NCI-H2196 (cell line): Measurements from ENCODE around the gene HELZ2.
A peak's percentile ranks its signal among the peaks of the same experiment; 100 is the strongest.
"Not testable (repeated sequence)": the region's sequence is repeated elsewhere in the genome, so short reads cannot be mapped to it uniquely, and the experiment has no call there.

Experiments
- DNase-seq: peaks from one replicate; lab custom pipeline; 2025; ENCODE audit not compliant: unreplicated experiment; lab: John Stamatoyannopoulos, UW

HELZ2 gene

DNA sequence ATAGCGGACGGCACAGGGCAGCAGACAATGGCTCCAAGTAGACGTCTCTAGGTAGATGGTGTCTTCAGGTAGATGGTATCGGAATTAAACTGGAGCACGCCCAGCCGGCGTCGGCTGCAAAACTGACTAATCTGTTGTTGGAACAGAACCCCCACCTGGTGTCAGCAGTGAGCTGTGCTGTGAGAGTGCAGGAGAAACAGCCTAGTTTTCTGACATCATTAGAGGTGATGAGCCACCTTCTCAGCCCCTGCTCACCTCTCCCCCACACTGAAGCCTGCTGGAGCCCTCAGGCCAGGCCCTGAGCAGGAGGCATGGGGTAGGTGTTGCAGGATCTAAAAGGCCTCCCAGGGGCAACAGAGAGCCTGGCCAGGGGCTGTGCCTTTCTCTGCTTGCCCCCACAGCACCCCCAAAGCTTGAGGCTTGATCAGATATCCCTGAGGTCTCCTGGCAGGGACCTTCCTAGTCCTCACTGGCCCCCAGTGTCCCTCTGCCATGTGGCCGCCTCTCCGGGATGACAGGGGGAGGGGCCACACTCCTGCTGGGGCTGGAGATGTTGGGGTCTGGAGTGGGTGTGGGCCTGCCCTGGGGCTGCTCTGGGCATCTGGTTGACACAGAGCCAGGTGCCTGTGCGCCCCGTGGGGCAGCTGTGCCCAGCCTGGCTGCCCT lies 6.9 kb upstream of the HELZ2 start:
- peak; percentile 59 for DNase-seq

DNA sequence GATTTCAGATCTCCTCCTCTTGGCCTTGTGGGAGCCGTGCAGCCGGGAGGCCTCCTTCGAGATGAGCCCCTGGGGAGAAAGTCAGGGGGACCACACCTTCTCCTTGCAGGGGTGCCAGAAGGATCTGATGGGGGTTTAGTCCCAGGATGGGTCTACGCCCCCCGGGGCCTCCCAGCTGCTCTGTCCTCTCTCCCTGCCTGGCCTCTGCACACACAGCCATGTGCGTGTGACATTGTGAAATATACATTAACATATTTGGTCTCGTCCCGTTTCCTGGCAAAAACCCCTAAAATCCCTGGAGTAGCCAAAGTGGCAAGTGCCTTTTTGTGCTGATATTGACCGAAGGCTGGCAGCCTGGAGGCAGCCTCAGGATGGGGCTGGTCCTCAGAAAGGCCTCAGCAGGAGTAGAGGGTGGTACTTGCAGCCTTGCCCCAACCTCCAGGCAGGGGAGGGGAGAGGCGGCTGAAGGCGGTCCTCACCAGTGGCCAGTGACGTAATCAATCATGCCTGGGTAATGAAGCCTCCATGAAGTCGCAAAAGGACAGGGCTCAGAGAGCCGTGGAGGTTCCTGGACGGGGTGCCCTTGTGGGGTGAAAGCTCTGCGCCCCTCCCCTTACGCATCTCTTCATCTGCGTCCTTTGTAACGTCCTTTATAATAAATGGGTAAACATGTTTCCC lies 5.1 kb upstream of the HELZ2 start:
- no peak for DNase-seq

DNA sequence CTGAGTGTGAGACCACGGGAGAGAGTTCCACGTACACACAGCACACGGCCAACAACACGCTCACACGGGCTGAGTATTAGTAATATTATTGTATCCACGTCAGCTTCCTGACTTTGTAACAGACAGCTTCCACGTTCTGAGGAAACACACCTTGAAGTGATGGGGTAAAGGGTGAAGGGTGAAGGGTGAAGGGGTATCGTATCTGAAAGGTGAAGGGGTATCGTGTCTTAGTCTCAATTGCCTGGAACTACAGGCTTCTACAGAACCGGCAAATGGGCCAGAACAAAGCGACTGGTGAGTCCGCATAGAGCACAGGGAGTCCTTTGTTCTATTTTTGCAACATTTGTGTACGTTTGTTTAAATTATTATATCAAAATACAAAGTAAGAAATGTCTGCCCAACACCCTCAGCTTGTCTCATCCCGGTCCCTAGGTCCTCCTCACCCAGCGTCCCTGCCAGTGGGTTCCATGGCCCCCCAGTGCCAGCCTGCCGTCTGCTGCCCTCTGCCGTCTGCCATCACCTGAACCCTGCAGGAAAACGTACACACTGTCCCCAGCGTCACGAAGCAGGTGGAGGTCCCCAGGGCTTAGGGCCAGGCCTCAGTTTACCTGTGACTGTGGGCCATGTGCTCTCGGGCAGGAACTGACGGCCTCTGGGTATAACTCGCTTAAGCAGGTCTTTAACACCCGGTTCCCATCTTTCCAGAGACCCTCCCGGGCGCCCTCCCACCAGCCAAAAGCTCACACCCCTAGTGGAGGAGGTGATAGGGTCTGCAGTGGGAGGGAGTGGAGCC lies 4.4 kb upstream of the HELZ2 start:
- DNase-seq: no peak

- no peak for DNase-seq
Measured at GRCh38 chr20:63577317-63577894, 3.4 kb upstream of the HELZ2 start.

GRCh38 chr20:63576311-63576710 lies 2.3 kb upstream of the HELZ2 start:
- DNase-seq: no peak

DNA sequence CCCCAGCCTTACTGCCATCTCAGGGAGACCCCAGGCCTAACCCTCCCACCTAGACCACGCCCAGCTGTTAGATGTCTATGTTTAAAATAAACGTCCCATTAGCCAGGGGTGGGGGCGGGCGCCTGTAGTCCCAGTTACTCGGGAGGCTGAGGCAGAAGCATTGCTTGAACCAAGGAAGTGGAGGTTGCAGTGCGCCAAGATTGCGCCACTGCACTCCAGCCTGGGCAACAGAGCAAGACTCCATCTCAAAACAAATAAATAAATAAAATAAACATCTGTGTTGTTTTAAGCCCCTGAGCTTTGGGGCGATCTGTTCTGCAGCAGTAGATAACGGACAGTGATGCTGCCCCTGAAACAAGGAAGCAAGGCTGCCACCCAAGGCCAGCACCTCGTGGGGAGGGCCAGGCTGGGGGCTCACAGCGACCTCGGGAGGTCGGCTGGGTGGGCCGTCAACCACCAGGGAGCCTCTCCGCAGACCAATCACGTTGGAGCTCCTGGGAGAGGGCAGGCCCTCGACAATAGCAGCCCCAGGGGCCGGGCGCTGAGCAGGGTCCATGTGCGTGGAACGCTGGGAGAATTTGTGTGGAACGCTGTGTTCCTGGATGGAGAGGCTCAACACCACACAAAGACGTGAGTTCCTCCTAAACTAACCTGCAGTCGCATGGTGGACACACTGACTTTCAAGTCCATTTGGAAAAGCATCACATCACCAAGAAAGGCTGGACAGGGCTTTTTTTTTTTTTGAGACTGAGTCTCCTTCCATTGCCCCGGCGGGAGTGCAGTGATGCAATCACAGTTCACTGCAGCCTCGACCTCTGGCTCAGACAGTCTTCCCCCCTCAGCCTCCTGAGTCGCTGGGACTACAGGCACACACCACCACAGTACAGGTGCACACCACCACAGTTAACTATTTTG lies 1.0 kb upstream of the HELZ2 start:
- no peak for DNase-seq

- DNase-seq: no peak
Measured at GRCh38 chr20:63573647-63574131, 350 bp downstream of the HELZ2 start.

GRCh38 chr20:63572788-63573646 lies 1.0 kb downstream of the HELZ2 start:
- peak; percentile 12 for DNase-seq

GRCh38 chr20:63572071-63572787 lies 1.8 kb downstream of the HELZ2 start:
- no peak for DNase-seq

- DNase-seq: not testable (repeated sequence)
Measured at GRCh38 chr20:63571087-63571478, 3.0 kb downstream of the HELZ2 start.

DNA sequence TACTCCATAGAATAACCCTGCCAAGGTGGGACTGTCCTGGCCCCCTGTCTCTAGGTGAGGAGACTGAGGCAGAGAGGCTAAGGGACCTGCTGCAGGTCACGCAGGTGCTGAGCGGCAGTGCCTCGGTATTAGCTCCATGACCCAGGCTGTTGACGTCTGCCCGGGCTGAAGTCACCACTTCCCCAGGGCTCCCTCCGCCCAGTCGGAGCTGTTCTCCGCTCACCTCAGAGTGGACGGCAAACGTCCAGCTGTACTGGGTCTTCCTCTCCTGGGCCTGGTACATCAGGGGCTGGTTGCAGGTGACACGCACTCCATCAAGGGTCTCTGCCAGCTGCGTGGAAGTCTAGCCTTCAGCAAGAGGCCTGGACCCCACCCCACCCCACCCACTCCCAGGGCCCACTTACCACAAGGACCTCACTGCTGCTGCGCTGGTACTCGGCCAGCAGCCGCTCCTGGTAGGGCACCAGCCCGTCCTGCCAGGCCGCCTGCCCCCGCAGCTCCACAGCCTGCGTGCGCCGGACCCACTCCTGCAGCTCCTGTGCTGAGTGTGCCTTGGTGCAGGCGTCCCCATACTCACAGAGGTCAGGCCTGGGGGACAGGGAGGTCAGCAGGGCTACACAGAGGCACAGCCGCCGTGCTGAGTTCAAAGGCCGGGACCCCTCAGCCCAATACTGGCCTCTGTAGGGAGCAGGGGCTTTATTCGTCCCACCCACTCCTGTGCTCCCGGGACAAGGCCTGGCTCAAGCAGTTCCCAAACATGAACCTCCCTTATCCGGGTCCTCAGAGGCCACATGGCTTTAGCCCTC lies 3.6 kb downstream of the HELZ2 start:
- DNase-seq: no peak

- DNase-seq: no peak
Measured at GRCh38 chr20:63568986-63569949, 4.8 kb downstream of the HELZ2 start.

DNA sequence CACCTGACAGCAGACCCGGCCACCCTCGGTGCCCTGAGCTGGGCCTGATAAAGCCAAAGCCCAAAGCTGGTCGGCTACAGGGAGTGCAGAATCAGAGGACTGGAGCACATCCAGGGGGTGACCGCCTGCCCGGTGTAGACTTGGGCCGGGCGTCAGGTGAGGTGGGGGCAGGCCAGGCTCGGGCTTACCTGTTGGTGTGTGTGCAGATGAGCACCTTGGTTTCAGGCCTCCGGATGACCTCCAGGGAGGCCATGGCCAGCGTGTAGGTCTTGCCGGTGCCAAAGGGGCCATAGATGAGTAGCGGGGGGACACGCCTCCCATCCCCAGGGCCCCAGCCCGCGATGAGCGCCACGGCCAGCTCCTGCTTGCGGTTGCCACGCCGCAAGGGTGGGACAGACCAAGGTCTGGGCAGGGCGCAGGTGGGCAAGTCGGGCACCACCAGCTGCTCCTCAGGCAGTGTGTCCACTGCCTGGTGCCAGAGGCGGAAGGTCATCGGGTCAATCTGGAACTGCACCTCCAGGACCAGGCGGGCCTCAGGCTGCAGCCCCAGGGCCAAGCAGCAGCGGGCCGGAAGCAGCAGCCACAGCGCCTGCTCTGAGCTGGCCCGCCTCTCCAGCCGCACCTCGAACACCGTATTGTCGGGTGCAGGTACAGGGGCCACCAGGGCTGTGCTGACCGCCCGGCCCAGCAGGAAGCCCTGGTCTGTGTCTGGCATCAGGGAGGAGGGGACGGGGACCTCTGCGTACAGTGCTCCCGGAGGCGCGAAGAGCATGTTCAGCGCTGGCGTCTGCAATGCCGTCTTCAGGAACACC lies 5.7 kb downstream of the HELZ2 start:
- DNase-seq: no peak

GRCh38 chr20:63567386-63568169 lies 6.5 kb downstream of the HELZ2 start:
- DNase-seq: no peak

DNA sequence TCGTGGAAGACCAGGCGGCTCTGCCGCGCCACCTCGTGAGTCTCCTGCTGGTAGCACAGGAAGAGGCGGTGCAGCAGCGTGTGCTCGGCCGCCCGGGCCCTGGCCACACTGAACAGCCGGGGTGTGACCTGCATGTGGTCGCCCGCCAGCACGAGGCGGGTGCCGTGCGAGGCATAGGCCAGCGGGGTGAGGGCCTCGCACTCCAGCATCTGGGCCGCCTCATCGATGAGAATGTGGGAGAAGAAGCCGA lies 7.0 kb downstream of the HELZ2 start:
- no peak for DNase-seq
